ENCODE results near the gene SAMSN1. TPM values are rescaled to one million over a fixed set of nuclear protein-coding genes. Genes with fewer than 3 reads are reported as not detected.
A peak's percentile ranks its signal among the peaks of the same experiment; 100 is the strongest.

SAMSN1 gene
- polyA plus RNA-seq, 1 donor (not counting 4 experiments of a cell fraction or from before 2014, with no cell fraction given), result not detected

DNA sequence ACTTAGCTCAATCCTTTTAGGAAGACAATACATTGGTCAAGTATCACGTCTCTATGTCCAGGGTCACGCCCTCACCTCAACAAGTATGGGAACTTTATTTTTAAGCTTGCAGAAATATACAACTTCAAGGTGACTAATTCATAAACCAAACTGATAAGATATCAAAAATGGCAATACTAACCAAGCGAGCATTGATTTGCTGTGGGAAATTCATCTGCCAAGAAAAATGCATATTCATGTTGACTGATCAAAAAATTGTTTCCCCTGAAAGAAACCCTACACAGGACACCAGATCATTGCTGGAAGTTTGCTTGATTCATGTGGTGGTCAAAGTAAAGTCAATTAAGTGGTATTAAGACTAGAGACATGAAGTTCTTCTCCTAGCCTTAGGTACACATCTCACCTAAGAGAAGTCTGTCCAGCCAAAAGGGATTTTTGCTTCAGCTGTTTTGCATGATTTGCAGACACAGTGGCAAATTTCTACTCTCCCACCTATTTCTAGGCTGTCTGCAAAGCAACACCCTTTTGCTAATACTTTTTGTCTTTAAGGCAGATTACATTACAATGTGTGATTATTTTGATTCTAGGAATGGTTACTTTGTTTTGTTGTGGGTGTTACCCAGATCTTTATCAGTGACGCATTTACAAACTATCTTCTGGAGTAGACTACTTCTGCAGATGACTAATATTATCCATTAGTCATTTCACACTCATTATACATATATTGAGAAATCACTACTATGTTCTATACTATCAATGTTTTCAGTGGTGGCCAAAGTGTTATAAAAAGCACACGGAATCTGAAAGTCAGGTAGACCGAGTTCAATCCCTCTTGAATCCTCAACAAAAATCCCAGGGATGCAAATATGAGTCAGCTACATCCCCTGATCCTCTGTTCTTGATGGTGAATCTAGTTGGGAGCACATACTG is 12.4 kb downstream of the SAMSN1 start:
- DNase-seq (ENCODE audit: low read depth, low spot score) (peak; percentile 42), FAIRE-seq (peak; percentile 63)
- Histone ChIP-seq H3K36me3 (ENCODE audit: control insufficient read depth in 2 of 2, extremely low read depth in 1 of 2, insufficient read depth in 2 of 2, low read length in 2 of 2) (no peaks in the 10 kb centered on the region), H3K27ac (ENCODE audit: control insufficient read depth, insufficient read depth, low read length) (peak overlapping the region; percentile 70), H3K9ac (ENCODE audit: control insufficient read depth, extremely low read depth, insufficient read depth, low read length) (peak overlapping the region; percentile 16), H3K9me1 (ENCODE audit: control insufficient read depth, extremely low read depth, insufficient read depth, low read length) (no peaks in the 10 kb centered on the region), H3K4me1 (ENCODE audit: control insufficient read depth, extremely low read depth, insufficient read depth, low read length) (peaks cover 12% of the 10 kb centered on the region), H3K79me2 (ENCODE audit: control insufficient read depth, insufficient read depth, low read length) (no peaks in the 10 kb centered on the region), H3K9me3 (ENCODE audit: control insufficient read depth, low read depth, low read length) (no peaks in the 10 kb centered on the region), H3K27me3 (ENCODE audit: control insufficient read depth, extremely low read depth, insufficient read depth, low read length) (no peaks in the 10 kb centered on the region), H3K4me3 (ENCODE audit: control insufficient read depth in 2 of 3, extremely low read depth in 1 of 3, insufficient read depth in 2 of 3, low read depth in 1 of 3, low read length in 3 of 3) (peak overlapping the region in 1 of 3 experiments; percentile 16), H4K20me1 (ENCODE audit: control insufficient read depth, extremely low read depth, insufficient read depth, low read length) (no peaks in the 10 kb centered on the region), H3K4me2 (ENCODE audit: control insufficient read depth, extremely low read depth, insufficient read depth, low read depth, low read length) (peak overlapping the region; percentile 54), H2AFZ (ENCODE audit: control insufficient read depth, low read length) (no peak overlapping the region)
- no peak for TF ChIP-seq EZH2 (IDR thresholded peaks at IDR 0.05; ENCODE audit: low read length)
- TF ChIP-seq CTCF (optimal IDR thresholded peaks at IDR 0.05 in 1 of 3, IDR thresholded peaks at IDR 0.05 in 1 of 3, conservative IDR thresholded peaks at IDR 0.05 in 1 of 3; ENCODE audit: extremely low read depth in 1 of 3, insufficient read depth in 2 of 3, low read length in 3 of 3), result no peak
- dilution Hi-C loops (cut with MboI; ENCODE audit: extremely low pct_ligation_motif_present, low sequenced_read_pairs), result no loop called here

- Histone ChIP-seq H3K79me2 (ENCODE audit: control insufficient read depth, insufficient read depth, low read length) (no peaks in the 10 kb centered on the region), H3K36me3 (ENCODE audit: control insufficient read depth in 2 of 2, extremely low read depth in 1 of 2, insufficient read depth in 2 of 2, low read length in 2 of 2) (no peaks in the 10 kb centered on the region), H3K9me1 (ENCODE audit: control insufficient read depth, extremely low read depth, insufficient read depth, low read length) (no peaks in the 10 kb centered on the region), H3K4me1 (ENCODE audit: control insufficient read depth, extremely low read depth, insufficient read depth, low read length) (peaks cover 12% of the 10 kb centered on the region), H3K9ac (ENCODE audit: control insufficient read depth, extremely low read depth, insufficient read depth, low read length) (no peak overlapping the region), H4K20me1 (ENCODE audit: control insufficient read depth, extremely low read depth, insufficient read depth, low read length) (no peaks in the 10 kb centered on the region), H2AFZ (ENCODE audit: control insufficient read depth, low read length) (no peak overlapping the region), H3K27ac (ENCODE audit: control insufficient read depth, insufficient read depth, low read length) (no peak overlapping the region), H3K27me3 (ENCODE audit: control insufficient read depth, extremely low read depth, insufficient read depth, low read length) (no peaks in the 10 kb centered on the region), H3K4me3 (ENCODE audit: control insufficient read depth in 2 of 3, extremely low read depth in 1 of 3, insufficient read depth in 2 of 3, low read depth in 1 of 3, low read length in 3 of 3) (no peak overlapping the region), H3K4me2 (ENCODE audit: control insufficient read depth, extremely low read depth, insufficient read depth, low read depth, low read length) (no peak overlapping the region), H3K9me3 (ENCODE audit: control insufficient read depth, low read depth, low read length) (no peaks in the 10 kb centered on the region)
- TF ChIP-seq CTCF (optimal IDR thresholded peaks at IDR 0.05 in 1 of 3, IDR thresholded peaks at IDR 0.05 in 1 of 3, conservative IDR thresholded peaks at IDR 0.05 in 1 of 3; ENCODE audit: extremely low read depth in 1 of 3, insufficient read depth in 2 of 3, low read length in 3 of 3) (no peak), EZH2 (IDR thresholded peaks at IDR 0.05; ENCODE audit: low read length) (no peak)
- FAIRE-seq (no peak), DNase-seq (ENCODE audit: low read depth, low spot score) (no peak)
- dilution Hi-C loops (cut with MboI; ENCODE audit: extremely low pct_ligation_motif_present, low sequenced_read_pairs), result no loop called here
These were observed 14.3 kb downstream of the SAMSN1 start for GRCh38 chr21:14531757-14532316.

All from keratinocyte (primary cell).